ENCODE results near the gene CD3G. TPM values are rescaled to one million over a fixed set of nuclear protein-coding genes. Genes with fewer than 3 reads are reported as not detected.
A peak's percentile ranks its signal among the peaks of the same experiment; 100 is the strongest.

CD3G gene
- total RNA-seq = 1 to 10 TPM in 3 of 4 donors, under 1 TPM in 1; 0.85 to 4.0 (median 1.4) TPM

DNA sequence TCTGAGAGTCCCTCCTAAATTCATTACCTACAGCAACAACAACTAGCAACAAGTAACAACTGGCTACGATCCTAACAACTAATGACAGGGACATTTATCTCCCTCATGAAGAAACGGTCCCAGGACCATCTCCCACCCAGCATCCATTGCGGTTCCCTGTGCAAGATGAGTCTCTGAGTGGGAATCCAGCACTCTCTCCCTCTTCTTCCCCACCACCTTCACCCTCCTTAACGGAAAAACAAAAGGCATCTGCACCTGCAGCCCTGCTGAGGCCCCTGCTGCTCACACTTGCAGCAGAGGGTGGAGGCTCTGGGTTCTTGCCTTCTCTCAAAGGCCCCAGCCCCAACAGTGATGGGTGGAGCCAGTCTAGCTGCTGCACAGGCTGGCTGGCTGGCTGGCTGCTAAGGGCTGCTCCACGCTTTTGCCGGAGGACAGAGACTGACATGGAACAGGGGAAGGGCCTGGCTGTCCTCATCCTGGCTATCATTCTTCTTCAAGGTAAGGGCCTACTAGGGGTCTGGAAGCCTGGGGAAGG lies at the start of gene CD3G:
Gene CD3G (plus strand): TSS at position 364 of the 535 bp plus-strand sequence. CDS start 80 bp downstream, at position 444.
- H3K4me1 ChIP-seq = peaks cover 0 to 2% (median 0%) of the 10 kb centered on the region in 3 donors
- WGBS, 2 donors = 58 to 73% methylated on average over 2 to 6 of the region's 6 CpGs
- H3K9me3 ChIP-seq = no peaks in the 10 kb centered on the region
- peak within 1 kb of the TSS in 3 of 4 donors; percentile 8 to 34 (median 33) for H3K4me3 ChIP-seq
- TF ChIP-seq, protein P1, sequence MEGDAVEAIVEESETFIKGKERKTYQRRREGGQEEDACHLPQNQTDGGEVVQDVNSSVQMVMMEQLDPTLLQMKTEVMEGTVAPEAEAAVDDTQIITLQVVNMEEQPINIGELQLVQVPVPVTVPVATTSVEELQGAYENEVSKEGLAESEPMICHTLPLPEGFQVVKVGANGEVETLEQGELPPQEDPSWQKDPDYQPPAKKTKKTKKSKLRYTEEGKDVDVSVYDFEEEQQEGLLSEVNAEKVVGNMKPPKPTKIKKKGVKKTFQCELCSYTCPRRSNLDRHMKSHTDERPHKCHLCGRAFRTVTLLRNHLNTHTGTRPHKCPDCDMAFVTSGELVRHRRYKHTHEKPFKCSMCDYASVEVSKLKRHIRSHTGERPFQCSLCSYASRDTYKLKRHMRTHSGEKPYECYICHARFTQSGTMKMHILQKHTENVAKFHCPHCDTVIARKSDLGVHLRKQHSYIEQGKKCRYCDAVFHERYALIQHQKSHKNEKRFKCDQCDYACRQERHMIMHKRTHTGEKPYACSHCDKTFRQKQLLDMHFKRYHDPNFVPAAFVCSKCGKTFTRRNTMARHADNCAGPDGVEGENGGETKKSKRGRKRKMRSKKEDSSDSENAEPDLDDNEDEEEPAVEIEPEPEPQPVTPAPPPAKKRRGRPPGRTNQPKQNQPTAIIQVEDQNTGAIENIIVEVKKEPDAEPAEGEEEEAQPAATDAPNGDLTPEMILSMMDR (IDR thresholded peaks at IDR 0.05) = no peak
- peak in 1 of 4 donors; percentile 50 for TF ChIP-seq POLR2A (IDR thresholded peaks at IDR 0.05)
- H3K36me3 ChIP-seq = no peaks in the 10 kb centered on the region
- DNase-seq = no peak
- intact Hi-C loops (cut with DNase I) = loop anchor here (10.0 kb wide), 1 partner anchor 149 kb away; no protein-coding TSS in a partner anchor
- H3K27ac ChIP-seq = peak within 1 kb of the TSS in 1 of 4 donors; percentile 49
- peaks cover 0 to 49% (median 0%) of the 10 kb centered on the region in 4 donors for H3K27me3 ChIP-seq

GRCh38 chr11:118295199-118295598 lies 48.9 kb upstream of the CD3G start:
- TF ChIP-seq POLR2A (IDR thresholded peaks at IDR 0.05) = no peak
- TF ChIP-seq, protein P1 (IDR thresholded peaks at IDR 0.05) = no peak
- intact Hi-C loops (cut with DNase I) = no loop called here
- Histone ChIP-seq H3K36me3 (no peaks in the 10 kb centered on the region), H3K27ac (no peak overlapping the region), H3K4me3 (no peak overlapping the region), H3K27me3 (no peaks in the 10 kb centered on the region), H3K4me1 (peaks cover 0 to 19% (median 4%) of the 10 kb centered on the region in 3 donors), H3K9me3 (no peaks in the 10 kb centered on the region)
- no peak for DNase-seq
- WGBS, 2 donors = 83 to 84% methylated on average over 5 of the region's 5 CpGs

GRCh38 chr11:118295815-118296454 lies 48.2 kb upstream of the CD3G start:
- Histone ChIP-seq H3K27me3 (no peaks in the 10 kb centered on the region), H3K4me3 (no peak overlapping the region), H3K4me1 (peaks cover 0 to 15% (median 4%) of the 10 kb centered on the region in 3 donors), H3K36me3 (no peaks in the 10 kb centered on the region), H3K27ac (no peak overlapping the region), H3K9me3 (no peaks in the 10 kb centered on the region)
- intact Hi-C loops (cut with DNase I) = no loop called here
- TF ChIP-seq, protein P1 (IDR thresholded peaks at IDR 0.05) = peak; percentile 51 to 85 (median 66)
- no peak for TF ChIP-seq POLR2A (IDR thresholded peaks at IDR 0.05)
- 22 to 51% methylated on average over 3 of the region's 3 CpGs for WGBS, 2 donors
- no peak for DNase-seq

- no peak for DNase-seq
- peaks cover 0 to 16% (median 0%) of the 10 kb centered on the region in 4 donors for H3K27me3 ChIP-seq
- intact Hi-C loops (cut with DNase I) = loop anchor here (10.0 kb wide), 1 partner anchor 193 kb away; no protein-coding TSS in a partner anchor
Observed at GRCh38 chr11:118301600-118302195, 42.4 kb upstream of the CD3G start.

More at GRCh38 chr11:118301600-118302195, 42.4 kb upstream of the CD3G start:
- Histone ChIP-seq H3K9me3 (no peaks in the 10 kb centered on the region), H3K36me3 (no peaks in the 10 kb centered on the region), H3K4me3 (no peak overlapping the region), H3K27ac (no peak overlapping the region), H3K4me1 (no peaks in the 10 kb centered on the region)
- WGBS, 2 donors = 71 to 80% methylated on average over 6 to 8 of the region's 8 CpGs
- TF ChIP-seq, protein P1 (IDR thresholded peaks at IDR 0.05) = no peak
- TF ChIP-seq POLR2A (IDR thresholded peaks at IDR 0.05) = no peak
